Measurements from ENCODE around the gene B4GALT6.

B4GALT6 gene

GRCh38 chr18:31686986-31687928 is 2.9 kb upstream of the B4GALT6 start:
- no peak for DNase-seq

- DNase-seq: no peak
Observed at GRCh38 chr18:31686572-31686971, 2.2 kb upstream of the B4GALT6 start.

- peak; percentile 33 to 60 for DNase-seq
Observed at GRCh38 chr18:31685097-31686082, 1.0 kb upstream of the B4GALT6 start.

GRCh38 chr18:31683968-31684278 is 458 bp downstream of the B4GALT6 start:
- DNase-seq: no peak

GRCh38 chr18:31683106-31683505 is 1.3 kb downstream of the B4GALT6 start:
- DNase-seq: no peak

GRCh38 chr18:31680831-31681568 is 3.4 kb downstream of the B4GALT6 start:
- DNase-seq: no peak

- no peak for DNase-seq
Observed at GRCh38 chr18:31680433-31680811, 4.0 kb downstream of the B4GALT6 start.

GRCh38 chr18:31679791-31680432 is 4.5 kb downstream of the B4GALT6 start:
- DNase-seq: no peak

GRCh38 chr18:31679133-31679742 is 5.1 kb downstream of the B4GALT6 start:
- no peak for DNase-seq

GRCh38 chr18:31678425-31678824 is 6.0 kb downstream of the B4GALT6 start:
- no peak for DNase-seq

- DNase-seq: no peak
Observed at GRCh38 chr18:31677592-31677991, 6.8 kb downstream of the B4GALT6 start.

GRCh38 chr18:31675404-31675803 is 9.0 kb downstream of the B4GALT6 start:
- DNase-seq: no peak

- no peak for DNase-seq
Observed at GRCh38 chr18:31672628-31673135, 11.7 kb downstream of the B4GALT6 start.

- no peak for DNase-seq
Observed at GRCh38 chr18:31671951-31672350, 12.4 kb downstream of the B4GALT6 start.

- DNase-seq: no peak
Observed at GRCh38 chr18:31669541-31669940, 14.8 kb downstream of the B4GALT6 start.

GRCh38 chr18:31667185-31667584 is 17.2 kb downstream of the B4GALT6 start:
- DNase-seq: no peak

- DNase-seq: no peak
Observed at GRCh38 chr18:31666055-31666454, 18.3 kb downstream of the B4GALT6 start.

- no peak for DNase-seq
Observed at GRCh38 chr18:31664101-31664500, 20.3 kb downstream of the B4GALT6 start.

GRCh38 chr18:31661965-31662364 is 22.4 kb downstream of the B4GALT6 start:
- DNase-seq: no peak

- DNase-seq: no peak
Observed at GRCh38 chr18:31660763-31661162, 23.6 kb downstream of the B4GALT6 start.

GRCh38 chr18:31659576-31660177 is 24.7 kb downstream of the B4GALT6 start:
- no peak for DNase-seq
